ENCODE data around the gene GOLGB1.

GRCh38 chr3:121705541-121705940 lies 44.0 kb downstream of the GOLGB1 start:
- TF ChIP-seq POLR2A (IDR thresholded peaks at IDR 0.05; ENCODE audit: low read depth, low read length) (no peak), TAF1 (IDR thresholded peaks at IDR 0.05; ENCODE audit: low read depth, low read length) (no peak), SPI1 (IDR thresholded peaks at IDR 0.05; ENCODE audit: low read depth, low read length) (no peak)
